A549 (cell line): Measurements from ENCODE around the gene INHBE. TPM values are rescaled to one million over a fixed set of nuclear protein-coding genes. Genes with fewer than 3 reads are reported as not detected.

Experiments
- ATAC-seq, 2 experiments: fragments of 200-7000 bp in 1 of 2; fragments of >200 bp in 1 of 2; cut with Nextera tagmentation in 1 of 2; cut with Tn5 transposase in 1 of 2; 3 replicates each; pipeline versions ENCODE4 v1.8.0 to v1.9.1; 2018 to 2020; ENCODE audit warnings: mild to moderate bottlenecking in 1 of 2, moderate library complexity in 1 of 2
- CTCF ChIA-PET: fragments of 300-600 bp; sonication (Branson Sonifier 250); formaldehyde crosslinking; extraction: SDS; loops from one replicate; lab custom pipeline; 2021; ENCODE audit warnings: antibody characterized with exemption, inconsistent platforms; lab: Yijun Ruan, JAX
- POLR2A ChIA-PET: fragments of 350-600 bp; formaldehyde crosslinking; extraction: SDS; loops from one replicate; lab custom pipeline; 2021; ENCODE audit warnings: antibody characterized with exemption, inconsistent platforms; lab: Yijun Ruan, JAX
- DNase-seq, 2 experiments: peaks; one replicate each; pipeline versions ENCODE4 v3.0.0 to v3.0.0-alpha.2; 2011 to 2016; ENCODE audit warnings: low read depth in 1 of 2, low spot score in 1 of 2
- FAIRE-seq: peaks from 2 replicates; lab custom pipeline; 2011; peaks lifted over from hg19 to GRCh38; lab: Jason Lieb, UNC
- H3K27ac ChIP-seq, 2 experiments: fragments of >200 bp; sonication (Bioruptor Twin); formaldehyde crosslinking; 3 replicates each; pipeline ENCODE4 v1.5.1; 2016 to 2017
- H3K4me1 ChIP-seq: fragments of >200 bp; sonication (Bioruptor Twin); formaldehyde crosslinking; 3 replicates; pipeline ENCODE4 v1.6.1; 2016
- H3K4me2 ChIP-seq: fragments of >200 bp; sonication (Bioruptor Twin); formaldehyde crosslinking; 3 replicates; pipeline ENCODE4 v1.6.1; 2016
- H3K4me3 ChIP-seq: fragments of >200 bp; sonication (Bioruptor Twin); formaldehyde crosslinking; 3 replicates; pipeline ENCODE4 v1.5.1; 2016
- H3K9me3 ChIP-seq: fragments of >200 bp; sonication (Bioruptor Twin); formaldehyde crosslinking; 3 replicates; pipeline ENCODE4 v1.6.1; 2016
- BHLHE40 ChIP-seq: IDR thresholded peaks from 2 replicates; pipeline ENCODE4 v1.6.1; 2012; ENCODE audit warnings: low read depth, low read length, inconsistent platforms
- CBX8 ChIP-seq: fragments of 200-600 bp; sonication (generic); IDR thresholded peaks from 2 replicates; pipeline ENCODE4 v1.6.1; 2016
- EHF ChIP-seq: fragments of 250-450 bp; sonication (Bioruptor Pico); IDR thresholded peaks from 2 replicates; pipeline ENCODE4 v1.5.0; 2020; ENCODE audit warnings: mild to moderate bottlenecking
- EHMT2 ChIP-seq: fragments of 200-600 bp; sonication (generic); IDR thresholded peaks from 2 replicates; pipeline ENCODE4 v1.6.1; 2016; ENCODE audit warnings: antibody characterized with exemption, low read depth, mild to moderate bottlenecking, moderate library complexity
- FOSB ChIP-seq: fragments of 250-450 bp; sonication (Bioruptor Pico); IDR thresholded peaks from 2 replicates; pipeline ENCODE4 v1.5.0; 2020; ENCODE audit warnings: mild to moderate bottlenecking, moderate library complexity
- FOXS1 ChIP-seq: fragments of 250-450 bp; sonication (Bioruptor Pico); IDR thresholded peaks from 2 replicates; pipeline ENCODE4 v1.5.0; 2020; ENCODE audit warnings: mild to moderate bottlenecking, moderate library complexity
- GATA3 ChIP-seq: IDR thresholded peaks from 2 replicates; pipeline ENCODE4 v1.6.1; 2012; ENCODE audit warnings: borderline replicate concordance
- HEYL ChIP-seq: fragments of 250-450 bp; sonication (Bioruptor Pico); IDR thresholded peaks from 2 replicates; pipeline ENCODE4 v1.8.0; 2021; ENCODE audit warnings: mild to moderate bottlenecking, moderate library complexity
- JUN ChIP-seq, 2 experiments: fragments of >200 bp; sonication (Bioruptor Twin); formaldehyde crosslinking; IDR thresholded peaks; 2 replicates in 1 of 2; 3 replicates in 1 of 2; pipeline ENCODE4 v1.6.1; 2016 to 2017
- KDM1A ChIP-seq: fragments of 200-600 bp; sonication (generic); IDR thresholded peaks from 2 replicates; pipeline ENCODE4 v1.6.1; 2016; ENCODE audit warnings: low read depth, mild to moderate bottlenecking
- MYC ChIP-seq: IDR thresholded peaks from 2 replicates; pipeline ENCODE4 v1.6.1; 2012; ENCODE audit warnings: mild to moderate bottlenecking, inconsistent platforms, low read length, improper control_type of control experiment, borderline replicate concordance
- NR3C1 ChIP-seq: fragments of >200 bp; sonication (Bioruptor Twin); formaldehyde crosslinking; IDR thresholded peaks from 3 replicates; pipeline ENCODE4 v1.6.1; 2017
- RARB ChIP-seq: fragments of 250-450 bp; sonication (Bioruptor Pico); IDR thresholded peaks from 2 replicates; pipeline ENCODE4 v1.8.0; 2021; ENCODE audit warnings: mild to moderate bottlenecking, moderate library complexity
- ZSCAN20 ChIP-seq: fragments of 250-450 bp; sonication (Bioruptor Pico); IDR thresholded peaks from 2 replicates; pipeline ENCODE4 v1.8.0; 2022; ENCODE audit warnings: mild to moderate bottlenecking, moderate library complexity
- WGBS: methylation state at CpG from one replicate; pipeline ENCODE4 v1.1.6; 2017; ENCODE audit errors: missing lambda C conversion rate; 5-methylcytosine and 5-hydroxymethylcytosine counted together
- polyA plus RNA-seq, 4 experiments: library from polyadenylated mRNA; depleted of rRNA in 3 of 4; stranded (reverse); fragments of >200 nt; fragmentation: RNase III in 1 of 4; extraction: RNeasy Plus Mini Kit Qiagen cat#74134 plus additional on column Dnase treatment in 1 of 4; gene quantifications; 2 replicates in 3 of 4; 3 replicates in 1 of 4; pipeline ENCODE4 v1.2.3, GENCODE V29; 2011 to 2017
- TF ChIP-seq, protein P1 (sequence below): IDR thresholded peaks from 2 replicates; pipeline ENCODE4 v1.6.1; 2012
- TF ChIP-seq, protein P2 (sequence below): fragments of 150-350 bp; IDR thresholded peaks from 2 replicates; pipeline ENCODE4 v1.6.1; 2014; ENCODE audit warnings: low read depth, mild to moderate bottlenecking, low read length
- TF ChIP-seq, protein P3 (sequence below): fragments of >200 bp; sonication (Bioruptor Twin); formaldehyde crosslinking; IDR thresholded peaks from 3 replicates; pipeline ENCODE4 v1.5.1; 2016
- TF ChIP-seq, protein P4 (sequence below): fragments of 450-650 bp; IDR thresholded peaks from 2 replicates; pipeline ENCODE4 v1.6.1; 2014; ENCODE audit warnings: antibody characterized with exemption

The INHBE gene
- polyA plus RNA-seq, 2 of the 4 experiments (the other 2 are of a cell fraction), result 0.74 to 2.4 TPM

DNA sequence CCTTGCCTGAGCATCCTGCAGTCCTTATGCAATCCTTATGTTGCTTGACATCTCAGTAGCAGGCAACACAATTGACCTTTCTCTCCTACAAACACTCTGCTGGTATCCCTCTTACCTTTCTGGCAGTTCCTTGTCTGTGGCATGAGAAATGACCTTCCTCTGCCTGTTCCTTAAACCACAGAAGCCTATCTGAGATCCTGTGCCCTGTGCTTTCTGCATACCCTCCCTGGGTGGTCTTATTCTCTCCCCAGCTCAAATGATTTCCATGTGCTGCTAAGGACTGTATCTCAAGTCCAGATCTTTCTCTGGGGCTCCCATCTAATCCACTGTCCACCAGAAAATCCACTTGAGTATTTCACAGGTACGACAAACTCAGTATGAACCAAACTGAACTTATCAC lies 26.6 kb downstream of the INHBE start (continued):
- TF ChIP-seq CBX8, result no peak
- TF ChIP-seq, all 56 proteins: peak for 0

DNA sequence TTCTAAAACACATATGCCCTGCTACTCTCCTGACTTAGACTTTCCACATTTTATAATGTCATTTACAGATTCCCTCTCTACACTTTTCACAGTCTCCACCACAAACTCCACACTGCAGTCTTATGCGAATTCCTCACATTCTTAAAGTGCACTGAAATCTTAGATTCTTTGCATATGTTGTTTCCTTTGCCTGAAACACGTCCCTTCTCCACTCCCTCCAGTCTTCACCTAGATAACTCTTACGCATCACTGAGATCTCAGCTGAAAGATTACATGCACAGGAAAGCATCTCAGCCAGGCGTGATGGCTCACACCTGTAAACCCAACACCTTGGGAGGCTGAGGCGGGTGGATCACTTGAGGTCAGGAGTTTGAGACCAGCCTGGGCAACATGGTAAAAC lies 28.4 kb downstream of the INHBE start:
- ChIA-PET POLR2A (no interaction called here), CTCF (interaction anchor here (1.2 to 19.9 kb wide), 4 partner anchors 14 to 269 kb away, joined by 3 to 240 read pairs (median 4); partner anchors contain the start of gene GLI1)
- no peak for DNase-seq
- no peak for ATAC-seq
- no peak for TF ChIP-seq GATA3
- TF ChIP-seq RARB (CRISPR knock-in tag), result no peak
- TF ChIP-seq, protein P1, sequence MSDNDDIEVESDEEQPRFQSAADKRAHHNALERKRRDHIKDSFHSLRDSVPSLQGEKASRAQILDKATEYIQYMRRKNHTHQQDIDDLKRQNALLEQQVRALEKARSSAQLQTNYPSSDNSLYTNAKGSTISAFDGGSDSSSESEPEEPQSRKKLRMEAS, result no peak
- TF ChIP-seq MYC, result no peak
- no peak for TF ChIP-seq FOXS1 (CRISPR knock-in tag)
- TF ChIP-seq EHF (CRISPR knock-in tag), result no peak
- TF ChIP-seq, protein P2, sequence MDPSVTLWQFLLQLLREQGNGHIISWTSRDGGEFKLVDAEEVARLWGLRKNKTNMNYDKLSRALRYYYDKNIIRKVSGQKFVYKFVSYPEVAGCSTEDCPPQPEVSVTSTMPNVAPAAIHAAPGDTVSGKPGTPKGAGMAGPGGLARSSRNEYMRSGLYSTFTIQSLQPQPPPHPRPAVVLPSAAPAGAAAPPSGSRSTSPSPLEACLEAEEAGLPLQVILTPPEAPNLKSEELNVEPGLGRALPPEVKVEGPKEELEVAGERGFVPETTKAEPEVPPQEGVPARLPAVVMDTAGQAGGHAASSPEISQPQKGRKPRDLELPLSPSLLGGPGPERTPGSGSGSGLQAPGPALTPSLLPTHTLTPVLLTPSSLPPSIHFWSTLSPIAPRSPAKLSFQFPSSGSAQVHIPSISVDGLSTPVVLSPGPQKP, result no peak
- no peak for TF ChIP-seq HEYL
- TF ChIP-seq CBX8, result no peak
- TF ChIP-seq EHMT2, result no peak
- no peak for TF ChIP-seq FOSB (CRISPR knock-in tag)
- TF ChIP-seq KDM1A, result no peak
- TF ChIP-seq BHLHE40, result no peak
- TF ChIP-seq, protein P3, sequence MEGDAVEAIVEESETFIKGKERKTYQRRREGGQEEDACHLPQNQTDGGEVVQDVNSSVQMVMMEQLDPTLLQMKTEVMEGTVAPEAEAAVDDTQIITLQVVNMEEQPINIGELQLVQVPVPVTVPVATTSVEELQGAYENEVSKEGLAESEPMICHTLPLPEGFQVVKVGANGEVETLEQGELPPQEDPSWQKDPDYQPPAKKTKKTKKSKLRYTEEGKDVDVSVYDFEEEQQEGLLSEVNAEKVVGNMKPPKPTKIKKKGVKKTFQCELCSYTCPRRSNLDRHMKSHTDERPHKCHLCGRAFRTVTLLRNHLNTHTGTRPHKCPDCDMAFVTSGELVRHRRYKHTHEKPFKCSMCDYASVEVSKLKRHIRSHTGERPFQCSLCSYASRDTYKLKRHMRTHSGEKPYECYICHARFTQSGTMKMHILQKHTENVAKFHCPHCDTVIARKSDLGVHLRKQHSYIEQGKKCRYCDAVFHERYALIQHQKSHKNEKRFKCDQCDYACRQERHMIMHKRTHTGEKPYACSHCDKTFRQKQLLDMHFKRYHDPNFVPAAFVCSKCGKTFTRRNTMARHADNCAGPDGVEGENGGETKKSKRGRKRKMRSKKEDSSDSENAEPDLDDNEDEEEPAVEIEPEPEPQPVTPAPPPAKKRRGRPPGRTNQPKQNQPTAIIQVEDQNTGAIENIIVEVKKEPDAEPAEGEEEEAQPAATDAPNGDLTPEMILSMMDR, result no peak
- no peak overlapping the region for H3K4me3 ChIP-seq
- H3K4me1 ChIP-seq, result peaks cover 6% of the 10 kb centered on the region; the same call in 2 of the 3 replicates
- H3K9me3 ChIP-seq, result no peaks in the 10 kb centered on the region
- H3K4me2 ChIP-seq, result no peak overlapping the region
- H3K27ac ChIP-seq, result no peak overlapping the region
- 49% methylated on average over 5 of the region's 5 CpGs for WGBS
- FAIRE-seq, result no peak

DNA sequence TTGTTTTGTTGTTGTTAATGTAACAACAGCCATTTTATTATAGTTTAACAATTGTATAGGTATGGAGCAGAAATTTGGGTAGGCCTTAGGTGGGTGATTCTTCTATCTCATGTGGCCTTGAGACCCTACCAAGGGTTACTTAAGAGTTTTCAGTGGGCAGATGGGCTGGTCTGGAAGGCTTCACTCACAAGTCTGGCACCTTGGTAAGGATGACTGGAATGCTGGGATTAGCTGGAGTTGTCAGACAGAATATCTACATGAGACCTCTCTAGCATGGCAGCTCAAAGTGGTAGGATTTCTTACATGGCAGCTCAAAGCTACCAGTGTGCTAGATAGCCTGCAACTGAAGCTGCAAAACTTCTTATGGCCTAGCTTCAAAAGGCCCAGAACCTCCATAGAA lies 30.6 kb downstream of the INHBE start:
- peaks cover 12% of the 10 kb centered on the region for H3K4me1 ChIP-seq
- TF ChIP-seq, protein P4, sequence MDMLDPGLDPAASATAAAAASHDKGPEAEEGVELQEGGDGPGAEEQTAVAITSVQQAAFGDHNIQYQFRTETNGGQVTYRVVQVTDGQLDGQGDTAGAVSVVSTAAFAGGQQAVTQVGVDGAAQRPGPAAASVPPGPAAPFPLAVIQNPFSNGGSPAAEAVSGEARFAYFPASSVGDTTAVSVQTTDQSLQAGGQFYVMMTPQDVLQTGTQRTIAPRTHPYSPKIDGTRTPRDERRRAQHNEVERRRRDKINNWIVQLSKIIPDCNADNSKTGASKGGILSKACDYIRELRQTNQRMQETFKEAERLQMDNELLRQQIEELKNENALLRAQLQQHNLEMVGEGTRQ, result no peak
- TF ChIP-seq ZSCAN20, result no peak
- TF ChIP-seq, protein P3, result no peak
- TF ChIP-seq NR3C1, result no peak
- no peak for TF ChIP-seq JUN (IDR thresholded peaks at IDR 0.05)
- TF ChIP-seq, all 56 proteins: peak for 0
- ChIA-PET POLR2A (no interaction called here), CTCF (interaction anchor here (0.8 to 19.9 kb wide), 6 partner anchors 9 to 253 kb away, joined by 3 to 240 read pairs (median 6); partner anchors contain the start of genes AGAP2 and GLI1)
- no peak for DNase-seq
- no peak for ATAC-seq
- no peak for FAIRE-seq
- H3K4me3 ChIP-seq, result no peak overlapping the region
- H3K27ac ChIP-seq, result no peak overlapping the region
- no peak overlapping the region for H3K4me2 ChIP-seq
- no peaks in the 10 kb centered on the region for H3K9me3 ChIP-seq
